HepG2 (cell line): ENCODE measurements around the gene SLC31A2. TPM values are rescaled to one million over a fixed set of nuclear protein-coding genes. Genes with fewer than 3 reads are reported as not detected.

Experiments used
- ATAC-seq: fragments of 200-7000 bp; cut with Tn5 transposase; 3 replicates; pipeline ENCODE4 v1.9.1; 2020; ENCODE audit warnings: mild to moderate bottlenecking, moderate library complexity
- BruUV-seq: library from RNA; stranded (reverse); fragments of 400-500 nt; replicated peaks from 2 replicates; lab custom pipeline; 2021; lab: Mats Ljungman, UMichigan
- CTCF ChIA-PET: fragments of 300-600 bp; formaldehyde crosslinking; extraction: SDS; loops from one replicate; lab custom pipeline; 2021; ENCODE audit warnings: low total read pairs, inconsistent platforms, low intra/inter-chr PET ratio; lab: Yijun Ruan, JAX
- POLR2A ChIA-PET: fragments of 350-600 bp; sonication (Branson Sonifier 250); formaldehyde crosslinking; loops from one replicate; lab custom pipeline; 2020; ENCODE audit warnings: antibody characterized with exemption, inconsistent platforms; lab: Yijun Ruan, JAX
- DNase-seq: peaks from one replicate; pipeline ENCODE4 v3.0.0-alpha.2; 2015; ENCODE audit warnings: low spot score
- FAIRE-seq: peaks from 3 replicates; lab custom pipeline; 2011; peaks lifted over from hg19 to GRCh38; lab: Jason Lieb, UNC
- H2AFZ ChIP-seq: one replicate; pipeline ENCODE4 v1.6.1; 2011; ENCODE audit warnings: low read length, inconsistent platforms
- H3K27ac ChIP-seq: fragments of 300-600 bp; 3 replicates; pipeline ENCODE4 v1.8.0; 2011; ENCODE audit warnings: mixed run types, mild to moderate bottlenecking, mixed read lengths, low read length, inconsistent platforms; ENCODE audit not compliant: insufficient read depth; ENCODE audit errors: extremely low read length
- H3K27me3 ChIP-seq, 2 experiments: fragments of 200-600 bp in 1 of 2; 2 replicates in 1 of 2; 3 replicates in 1 of 2; pipeline versions ENCODE4 v1.6.0 to v1.8.0; 2011; ENCODE audit warnings: low read length in 2 of 2, mild to moderate bottlenecking in 2 of 2, moderate library complexity in 2 of 2, inconsistent platforms in 1 of 2; ENCODE audit not compliant: insufficient read depth in 2 of 2, control insufficient read depth in 1 of 2
- H3K36me3 ChIP-seq, 2 experiments: fragments of 200-600 bp in 1 of 2; replicated peaks in 1 of 2; 2 replicates in 1 of 2; 3 replicates in 1 of 2; pipeline versions ENCODE4 v1.5.1 to v1.8.0; 2011; ENCODE audit warnings: low read length in 2 of 2, inconsistent platforms in 1 of 2; ENCODE audit not compliant: insufficient read depth in 2 of 2, control insufficient read depth in 1 of 2
- H3K4me1 ChIP-seq: 2 replicates; pipeline ENCODE4 v1.5.1; 2012; ENCODE audit warnings: low read length, inconsistent platforms; ENCODE audit not compliant: insufficient read depth
- H3K4me2 ChIP-seq: 2 replicates; pipeline ENCODE4 v1.6.0; 2011; ENCODE audit warnings: low read depth, low read length, inconsistent platforms
- H3K4me3 ChIP-seq, 3 experiments: fragments of 200-600 bp in 1 of 3; sonication (generic), shearing (Covaris generic) in 1 of 3; replicated peaks in 1 of 3; 2 replicates each; pipeline ENCODE4 v1.5.1; 2011 to 2016; ENCODE audit warnings: low read length in 3 of 3, inconsistent platforms in 2 of 3, low read depth in 2 of 3, mild to moderate bottlenecking in 2 of 3, control low read depth in 1 of 3, mixed read lengths in 1 of 3; ENCODE audit not compliant: insufficient read depth in 1 of 3
- H3K79me2 ChIP-seq: one replicate; pipeline ENCODE4 v1.6.1; 2011; ENCODE audit warnings: low read length, inconsistent platforms; ENCODE audit not compliant: insufficient read depth
- H3K9ac ChIP-seq: 2 replicates; pipeline ENCODE4 v1.6.0; 2011; ENCODE audit warnings: mild to moderate bottlenecking, low read depth, low read length, inconsistent platforms; ENCODE audit not compliant: insufficient read depth
- H3K9me3 ChIP-seq: 2 replicates; pipeline ENCODE4 v1.5.1; 2012; ENCODE audit warnings: mild to moderate bottlenecking, low read length
- H4K20me1 ChIP-seq: 2 replicates; pipeline ENCODE4 v1.6.0; 2011; ENCODE audit warnings: inconsistent platforms, mild to moderate bottlenecking, low read length, moderate library complexity; ENCODE audit not compliant: insufficient read depth
- CENPBD1 ChIP-seq: sonication (generic); formaldehyde crosslinking; IDR thresholded peaks from 2 replicates; pipeline ENCODE4 v1.8.0; 2022; ENCODE audit warnings: missing genetic modification reagents, low read depth, mild to moderate bottlenecking, borderline replicate concordance
- HOXA9 ChIP-seq: sonication (generic); formaldehyde crosslinking; IDR thresholded peaks from 2 replicates; pipeline ENCODE4 v1.8.1; 2022; ENCODE audit warnings: missing genetic modification reagents, mild to moderate bottlenecking, moderate library complexity, borderline replicate concordance
- KLF16 ChIP-seq, 2 experiments: sonication (generic) in 1 of 2; formaldehyde crosslinking in 1 of 2; IDR thresholded peaks; 2 replicates each; pipeline versions ENCODE4 v1.6.1 to v1.8.0; 2016 to 2023; ENCODE audit warnings: missing genetic modification reagents in 2 of 2, missing compliant biosample characterization in 1 of 2
- KMT2B ChIP-seq: IDR thresholded peaks from 2 replicates; pipeline ENCODE4 v1.6.1; 2016; ENCODE audit warnings: missing genetic modification reagents, missing compliant biosample characterization
- MATR3 ChIP-seq: sonication (generic); formaldehyde crosslinking; IDR thresholded peaks from 2 replicates; pipeline ENCODE4 v1.4.0; 2020; ENCODE audit warnings: missing genetic modification reagents
- MBNL3 ChIP-seq: fragments of 250-450 bp; sonication (Bioruptor Pico); conservative IDR thresholded peaks from 2 replicates; pipeline ENCODE4 v1.8.0; 2022; ENCODE audit warnings: mild to moderate bottlenecking, inconsistent platforms
- MYC ChIP-seq: sonication (generic); formaldehyde crosslinking; IDR thresholded peaks from 2 replicates; pipeline ENCODE4 v1.9.0; 2021; ENCODE audit warnings: missing genetic modification reagents, borderline replicate concordance
- RFX1 ChIP-seq: fragments of 450-650 bp; IDR thresholded peaks from 2 replicates; pipeline ENCODE4 v1.6.1; 2017
- SIX1 ChIP-seq: sonication (generic); formaldehyde crosslinking; IDR thresholded peaks from 2 replicates; pipeline ENCODE4 v1.4.0; 2020; ENCODE audit warnings: missing genetic modification reagents, borderline replicate concordance
- SP1 ChIP-seq, 2 experiments: fragments of 450-650 bp in 1 of 2; sonication (generic) in 1 of 2; formaldehyde crosslinking in 1 of 2; IDR thresholded peaks; 2 replicates each; pipeline versions ENCODE4 v1.4.0 to v1.6.1; 2016 to 2020; ENCODE audit warnings: missing genetic modification reagents in 1 of 2
- SUZ12 ChIP-seq: fragments of 150-350 bp; IDR thresholded peaks from 2 replicates; pipeline ENCODE4 v1.6.1; 2014; ENCODE audit warnings: low read depth, low read length
- TCF7L2 ChIP-seq: IDR thresholded peaks from 2 replicates; pipeline ENCODE4 v1.6.1; 2011; ENCODE audit warnings: mild to moderate bottlenecking, low read depth, low read length, moderate library complexity
- TOE1 ChIP-seq: sonication (generic); formaldehyde crosslinking; IDR thresholded peaks from 2 replicates; pipeline ENCODE4 v1.4.0; 2020; ENCODE audit warnings: mild to moderate bottlenecking, missing genetic modification reagents
- ZEB1 ChIP-seq: IDR thresholded peaks from 2 replicates; pipeline ENCODE4 v1.6.1; 2012; ENCODE audit warnings: mild to moderate bottlenecking, low read depth, inconsistent platforms; ENCODE audit not compliant: insufficient replicate concordance
- ZFAT ChIP-seq: sonication (generic); formaldehyde crosslinking; conservative IDR thresholded peaks from 2 replicates; pipeline ENCODE4 v1.8.1; 2023; ENCODE audit warnings: missing genetic modification reagents, inconsistent platforms
- ZFP36L2 ChIP-seq: sonication (generic); formaldehyde crosslinking; IDR thresholded peaks from 2 replicates; pipeline ENCODE4 v1.4.0; 2020; ENCODE audit warnings: missing genetic modification reagents
- ZMYM3 ChIP-seq: sonication (generic); formaldehyde crosslinking; IDR thresholded peaks from 2 replicates; pipeline ENCODE4 v1.5.1; 2020; ENCODE audit warnings: mild to moderate bottlenecking, missing genetic modification reagents
- ZNF264 ChIP-seq: sonication (generic); formaldehyde crosslinking; IDR thresholded peaks from 2 replicates; pipeline ENCODE4 v1.4.0; 2020; ENCODE audit warnings: missing genetic modification reagents
- ZNF296 ChIP-seq: sonication (generic); formaldehyde crosslinking; conservative IDR thresholded peaks from 2 replicates; pipeline ENCODE4 v1.5.0; 2020; ENCODE audit warnings: mild to moderate bottlenecking, missing genetic modification reagents
- ZNF597 ChIP-seq: sonication (generic); formaldehyde crosslinking; IDR thresholded peaks from 2 replicates; pipeline ENCODE4 v1.5.0; 2020; ENCODE audit warnings: missing genetic modification reagents
- WGBS: methylation state at CpG from one replicate; pipeline ENCODE4 v1.1.6; 2017; ENCODE audit warnings: low lambda C conversion rate; 5-methylcytosine and 5-hydroxymethylcytosine counted together
- in situ Hi-C: cut with HindIII; loops from 2 replicates; pipeline ENCODE4 v1.10.0; 2017; ENCODE audit warnings: low pct_unique_long_range_greater_than_20kb; ENCODE audit not compliant: extremely low pct_ligation_motif_present
- intact Hi-C: fragments of 100-400 bp; cut with micrococcal nuclease; formaldehyde crosslinking; loops from one replicate; pipeline ENCODE4 v1.10.0; 2022; ENCODE audit not compliant: unreplicated experiment
- polyA plus RNA-seq, 8 experiments: library from polyadenylated mRNA; depleted of rRNA in 3 of 8; stranded (reverse) in 7 of 8; unstranded in 1 of 8; fragments of >200 nt; fragmentation: Illumina TruSeq in 4 of 8; extraction: Trizol in 4 of 8; gene quantifications; 2 replicates each; pipeline versions ENCODE4 v1.2.1 to v1.2.3, GENCODE V29; 2011 to 2016; ENCODE audit warnings: low read depth in 4 of 8, missing spikeins in 1 of 8, mixed read lengths in 1 of 8; ENCODE audit not compliant: insufficient read depth in 1 of 8
- total RNA-seq, 5 experiments: library from RNA; depleted of rRNA; stranded (reverse); fragments of >200 nt; fragmentation: Illumina TruSeq; extraction: Trizol; gene quantifications; 2 replicates each; pipeline ENCODE4 v1.2.3, GENCODE V29; 2016; ENCODE audit warnings: low read depth in 1 of 5
- TF ChIP-seq, protein P1 (sequence below): sonication (generic); formaldehyde crosslinking; IDR thresholded peaks from 2 replicates; pipeline ENCODE4 v1.9.0; 2021; ENCODE audit warnings: missing genetic modification reagents, mild to moderate bottlenecking, borderline replicate concordance
- TF ChIP-seq, protein P2 (sequence below): sonication (generic); formaldehyde crosslinking; IDR thresholded peaks from 2 replicates; pipeline ENCODE4 v1.8.0; 2022; ENCODE audit warnings: mild to moderate bottlenecking, missing genetic modification reagents, borderline replicate concordance

Gene SLC31A2
- total and polyA plus RNA-seq, 2 of the 13 experiments (the other 11 are each of a cell fraction or from before 2014, with no cell fraction given): 9.3 to 10.2 TPM

DNA sequence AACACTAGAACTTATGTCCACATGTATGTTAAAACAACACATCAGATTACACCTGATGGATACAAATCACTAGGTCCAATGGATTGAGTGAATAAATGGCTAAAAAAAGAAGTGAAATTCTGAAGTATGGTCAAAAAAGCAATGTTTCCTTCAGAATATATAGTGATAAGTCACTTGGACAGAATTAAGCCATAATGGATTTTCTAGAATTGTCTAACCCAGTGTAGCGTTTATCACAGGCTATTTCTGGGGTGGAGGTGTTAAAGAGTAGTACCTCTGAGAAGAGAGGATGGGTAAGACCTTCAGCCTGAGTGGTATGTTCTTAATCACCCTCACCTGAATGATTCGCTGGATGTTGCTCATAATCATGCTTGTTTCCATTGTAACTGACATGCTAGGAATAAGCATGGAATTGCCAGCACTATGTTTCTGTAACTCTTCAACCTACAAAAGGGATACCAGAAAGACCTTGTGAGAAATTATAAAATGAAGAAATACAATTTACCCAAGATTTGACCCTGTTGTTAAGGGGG is 33.2 kb downstream of the SLC31A2 start (continued):
- TF ChIP-seq ZNF264: no peak
- TF ChIP-seq HOXA9 (CRISPR knock-in tag): no peak
- TF ChIP-seq ZEB1: no peak
- TF ChIP-seq SUZ12: no peak
- no peak for TF ChIP-seq SIX1 (CRISPR knock-in tag)
- no peak for TF ChIP-seq MATR3
- TF ChIP-seq ZFP36L2: no peak
- TF ChIP-seq, protein P1, sequence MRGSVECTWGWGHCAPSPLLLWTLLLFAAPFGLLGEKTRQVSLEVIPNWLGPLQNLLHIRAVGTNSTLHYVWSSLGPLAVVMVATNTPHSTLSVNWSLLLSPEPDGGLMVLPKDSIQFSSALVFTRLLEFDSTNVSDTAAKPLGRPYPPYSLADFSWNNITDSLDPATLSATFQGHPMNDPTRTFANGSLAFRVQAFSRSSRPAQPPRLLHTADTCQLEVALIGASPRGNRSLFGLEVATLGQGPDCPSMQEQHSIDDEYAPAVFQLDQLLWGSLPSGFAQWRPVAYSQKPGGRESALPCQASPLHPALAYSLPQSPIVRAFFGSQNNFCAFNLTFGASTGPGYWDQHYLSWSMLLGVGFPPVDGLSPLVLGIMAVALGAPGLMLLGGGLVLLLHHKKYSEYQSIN (CRISPR knock-in tag): no peak
- TF ChIP-seq, protein P2, sequence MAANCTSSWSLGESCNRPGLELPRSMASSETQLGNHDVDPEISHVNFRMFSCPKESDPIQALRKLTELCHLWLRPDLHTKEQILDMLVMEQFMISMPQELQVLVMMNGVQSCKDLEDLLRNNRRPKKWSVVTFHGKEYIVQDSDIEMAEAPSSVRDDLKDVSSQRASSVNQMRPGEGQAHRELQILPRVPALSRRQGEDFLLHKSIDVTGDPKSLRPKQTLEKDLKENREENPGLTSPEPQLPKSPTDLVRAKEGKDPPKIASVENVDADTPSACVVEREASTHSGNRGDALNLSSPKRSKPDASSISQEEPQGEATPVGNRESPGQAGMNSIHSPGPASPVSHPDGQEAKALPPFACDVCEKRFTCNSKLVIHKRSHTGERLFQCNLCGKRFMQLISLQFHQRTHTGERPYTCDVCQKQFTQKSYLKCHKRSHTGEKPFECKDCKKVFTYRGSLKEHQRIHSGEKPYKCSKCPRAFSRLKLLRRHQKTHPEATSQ (CRISPR knock-in tag): no peak
- TF ChIP-seq, all 625 proteins: peak for 0

DNA sequence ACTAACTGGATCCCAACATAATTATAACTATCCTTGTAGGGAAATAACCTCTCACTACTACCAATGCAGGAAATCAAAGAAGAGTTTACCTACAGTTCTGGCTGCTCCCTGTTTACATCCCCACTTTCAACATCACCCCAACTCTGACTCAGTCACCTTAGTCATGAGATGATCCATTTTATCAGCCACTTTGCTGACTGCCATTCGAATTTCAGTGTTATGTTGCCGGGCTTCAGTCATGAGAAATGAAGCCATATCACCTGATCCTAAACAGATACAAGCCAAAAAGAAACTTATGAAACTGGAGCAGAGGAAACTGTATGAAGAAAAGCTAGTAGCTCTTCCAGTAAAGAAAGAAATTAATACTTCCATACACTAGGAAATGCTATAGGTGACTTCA is 33.7 kb downstream of the SLC31A2 start:
- FAIRE-seq (no peak), ATAC-seq (no peak), DNase-seq (no peak)
- no peak overlapping the region for H3K27ac ChIP-seq
- CTCF ChIA-PET: no interaction called here
- H3K27me3 ChIP-seq: no peaks in the 10 kb centered on the region
- H2AFZ ChIP-seq: no peak overlapping the region
- H3K9me3 ChIP-seq: no peaks in the 10 kb centered on the region
- in situ Hi-C loops: no loop called here
- no peak overlapping the region for H3K9ac ChIP-seq
- 93% methylated on average over 2 of the region's 2 CpGs for WGBS
- intact Hi-C loops: no loop called here
- H3K4me3 ChIP-seq: no peak overlapping the region
- H3K79me2 ChIP-seq: no peaks in the 10 kb centered on the region
- no peaks in the 10 kb centered on the region for H4K20me1 ChIP-seq
- H3K36me3 ChIP-seq: peaks cover 15 to 82% of the 10 kb centered on the region in 2 experiments
- no peak overlapping the region for H3K4me2 ChIP-seq
- H3K4me1 ChIP-seq: no peaks in the 10 kb centered on the region
- POLR2A ChIA-PET: no interaction called here
- BruUV-seq: no TSS peak
- TF ChIP-seq TOE1 (CRISPR knock-in tag) (no peak), SP1 (IDR thresholded peaks at IDR 0.05) (no peak), SP1 (CRISPR knock-in tag; IDR thresholded peaks at IDR 0.05) (no peak), MBNL3 (CRISPR knock-in tag) (no peak), KMT2B (CRISPR knock-in tag) (no peak), MYC (CRISPR knock-in tag) (no peak), RFX1 (no peak), KLF16 (CRISPR knock-in tag; IDR thresholded peaks at IDR 0.05) (no peak), CENPBD1 (CRISPR knock-in tag) (no peak), ZNF296 (CRISPR knock-in tag) (no peak), ZMYM3 (CRISPR knock-in tag) (no peak), TCF7L2 (no peak), ZFAT (CRISPR knock-in tag) (no peak), ZNF597 (CRISPR knock-in tag) (no peak)
